Transverse colon (tissue), 4 donors: ENCODE results near the gene GALNT18. TPM values are rescaled to one million over a fixed set of nuclear protein-coding genes. Genes with fewer than 3 reads are reported as not detected.

Experiments used
- DNase-seq: peaks from one replicate; pipeline ENCODE4 v3.0.0-alpha.2; 2019
- H3K27ac ChIP-seq, 4 donors: fragments of 200-600 bp; sonication (generic); 2 replicates each; pipeline ENCODE4 v1.5.1; 2016 to 2018; ENCODE audit warnings: inconsistent platforms in 4 of 4
- H3K27me3 ChIP-seq: fragments of 200-600 bp; sonication (generic); 2 replicates; pipeline ENCODE4 v1.5.1; 2017; ENCODE audit warnings: inconsistent platforms
- H3K36me3 ChIP-seq, 4 donors: fragments of 200-600 bp; sonication (generic); 2 replicates each; pipeline ENCODE4 v1.5.1; 2017 to 2019; ENCODE audit warnings: inconsistent platforms in 4 of 4
- H3K4me1 ChIP-seq, 4 donors: fragments of 200-600 bp; sonication (generic); 2 replicates each; pipeline ENCODE4 v1.5.1; 2017 to 2020; ENCODE audit warnings: inconsistent platforms in 4 of 4
- H3K4me3 ChIP-seq, 4 donors: fragments of 200-600 bp; sonication (generic); 1 replicate in 1 of 4; 2 replicates in 3 of 4; pipeline versions ENCODE4 v1.5.1 to v1.6.1; 2017 to 2019; ENCODE audit warnings: inconsistent platforms in 4 of 4
- H3K9me3 ChIP-seq, 2 donors: fragments of 200-600 bp; sonication (generic); 2 replicates each; pipeline ENCODE4 v1.5.1; 2017 to 2019; ENCODE audit warnings: inconsistent platforms in 2 of 2
- EP300 ChIP-seq: sonication (generic); formaldehyde crosslinking; IDR thresholded peaks from one replicate; pipeline ENCODE4 v1.6.1; 2017; ENCODE audit warnings: antibody characterized with exemption, low read depth
- POLR2A ChIP-seq: fragments of 450-650 bp; IDR thresholded peaks from one replicate; pipeline ENCODE4 v1.6.1; 2016; ENCODE audit warnings: antibody characterized with exemption, mild to moderate bottlenecking, moderate library complexity
- POLR2AphosphoS5 ChIP-seq, 3 donors: sonication (generic); formaldehyde crosslinking; IDR thresholded peaks; one replicate each; pipeline ENCODE4 v1.6.1; 2016; ENCODE audit warnings: antibody characterized with exemption in 3 of 3
- WGBS, 2 donors: methylation state at CpG; one replicate each; pipeline ENCODE4 v1.1.5; 2018; ENCODE audit warnings: low coverage in 1 of 2; 5-methylcytosine and 5-hydroxymethylcytosine counted together
- in situ Hi-C, 4 donors: fragments of 200-750 bp; cut with MboI; loops; one replicate each; pipeline versions ENCODE4 v1.15.0 to v1.15.1; 2017; ENCODE audit warnings: low sequenced_read_pairs in 3 of 4, low pct_ligation_motif_present in 1 of 4, low pct_unique_long_range_greater_than_20kb in 1 of 4
- intact Hi-C: fragments of 100-400 bp; cut with DNase I; formaldehyde crosslinking; loops from one replicate; pipeline ENCODE4 v1.15.1; 2023; ENCODE audit warnings: low total_unique reads
- total RNA-seq, 4 donors: library from RNA; depleted of rRNA; stranded (reverse); fragments of >200 nt; gene quantifications; one replicate each; pipeline ENCODE4 v1.1.0, GENCODE V29; 2016
- TF ChIP-seq, protein P1 (sequence below), 5 experiments: fragments of 200-600 bp in 3 of 5; fragments of 450-650 bp in 2 of 5; sonication (generic) in 3 of 5; IDR thresholded peaks; 1 replicate in 2 of 5; 2 replicates in 3 of 5; pipeline ENCODE4 v1.5.1; 2016 to 2017; ENCODE audit warnings: antibody characterized with exemption in 5 of 5, inconsistent platforms in 3 of 5, mild to moderate bottlenecking in 2 of 5, moderate library complexity in 1 of 5

The GALNT18 gene
- total RNA-seq, 4 donors from 2014 or later: 5.6 to 22.1 (median 8.4) TPM

DNA sequence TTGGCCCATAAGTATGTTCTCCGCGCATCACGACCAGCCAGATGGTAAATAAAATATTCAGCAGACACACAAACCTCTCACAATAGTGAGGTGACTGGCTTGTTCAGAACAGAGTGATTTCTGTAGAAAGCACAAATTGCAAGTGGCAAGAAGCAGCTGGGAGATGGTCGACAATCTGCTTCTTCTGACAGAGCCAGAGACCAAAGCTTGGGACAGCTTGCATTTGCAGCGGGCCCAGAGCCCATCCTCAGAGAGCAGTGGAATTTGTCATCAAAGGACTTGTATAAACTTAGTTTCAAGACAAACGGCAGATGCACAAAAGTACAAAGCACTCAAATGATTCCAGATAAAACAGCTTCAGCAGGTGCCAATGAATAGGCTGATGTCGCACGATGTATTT lies 7.6 kb upstream of the GALNT18 start:
- Histone ChIP-seq H3K9me3 (no peaks in the 10 kb centered on the region), H3K4me3 (no peak overlapping the region), H3K4me1 (no peaks in the 10 kb centered on the region), H3K36me3 (no peaks in the 10 kb centered on the region), H3K27ac (no peak overlapping the region), H3K27me3 (no peaks in the 10 kb centered on the region)
- in situ Hi-C loops: no loop called here
- TF ChIP-seq POLR2AphosphoS5 (IDR thresholded peaks at IDR 0.05) (no peak), POLR2A (no peak), EP300 (no peak)
- TF ChIP-seq, protein P1, sequence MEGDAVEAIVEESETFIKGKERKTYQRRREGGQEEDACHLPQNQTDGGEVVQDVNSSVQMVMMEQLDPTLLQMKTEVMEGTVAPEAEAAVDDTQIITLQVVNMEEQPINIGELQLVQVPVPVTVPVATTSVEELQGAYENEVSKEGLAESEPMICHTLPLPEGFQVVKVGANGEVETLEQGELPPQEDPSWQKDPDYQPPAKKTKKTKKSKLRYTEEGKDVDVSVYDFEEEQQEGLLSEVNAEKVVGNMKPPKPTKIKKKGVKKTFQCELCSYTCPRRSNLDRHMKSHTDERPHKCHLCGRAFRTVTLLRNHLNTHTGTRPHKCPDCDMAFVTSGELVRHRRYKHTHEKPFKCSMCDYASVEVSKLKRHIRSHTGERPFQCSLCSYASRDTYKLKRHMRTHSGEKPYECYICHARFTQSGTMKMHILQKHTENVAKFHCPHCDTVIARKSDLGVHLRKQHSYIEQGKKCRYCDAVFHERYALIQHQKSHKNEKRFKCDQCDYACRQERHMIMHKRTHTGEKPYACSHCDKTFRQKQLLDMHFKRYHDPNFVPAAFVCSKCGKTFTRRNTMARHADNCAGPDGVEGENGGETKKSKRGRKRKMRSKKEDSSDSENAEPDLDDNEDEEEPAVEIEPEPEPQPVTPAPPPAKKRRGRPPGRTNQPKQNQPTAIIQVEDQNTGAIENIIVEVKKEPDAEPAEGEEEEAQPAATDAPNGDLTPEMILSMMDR (IDR thresholded peaks at IDR 0.05): no peak
- no peak for DNase-seq
- 63 to 81% methylated on average over 4 to 8 of the region's 8 CpGs for WGBS, 2 donors
- intact Hi-C loops: loop anchor here (10.0 kb wide), 1 partner anchor 155 kb away; no protein-coding TSS in a partner anchor

GRCh38 chr11:11628651-11629050 lies 6.8 kb upstream of the GALNT18 start:
- no peak overlapping the region for H3K4me3 ChIP-seq
- H3K27me3 ChIP-seq: no peaks in the 10 kb centered on the region
- H3K36me3 ChIP-seq: no peaks in the 10 kb centered on the region
- no peak overlapping the region for H3K27ac ChIP-seq
- no peaks in the 10 kb centered on the region for H3K9me3 ChIP-seq
- in situ Hi-C loops (no loop called here), intact Hi-C loops (loop anchor here (10.0 kb wide), 1 partner anchor 156 kb away; no protein-coding TSS in a partner anchor)
- no peak for DNase-seq
- TF ChIP-seq, protein P1 (IDR thresholded peaks at IDR 0.05): no peak
- TF ChIP-seq EP300: no peak
- TF ChIP-seq POLR2A: no peak
- TF ChIP-seq POLR2AphosphoS5 (IDR thresholded peaks at IDR 0.05): no peak
- no peaks in the 10 kb centered on the region for H3K4me1 ChIP-seq
- 81 to 86% methylated on average over 4 of the region's 4 CpGs for WGBS, 2 donors

- WGBS, 2 donors: 89% methylated on average over 1 of the region's 1 CpG; no CpG with 5 or more reads in 1 of the 2 donors
- Histone ChIP-seq H3K36me3 (no peaks in the 10 kb centered on the region), H3K4me1 (peaks cover 0 to 18% (median 7%) of the 10 kb centered on the region in 4 donors), H3K27me3 (peaks cover under 1% of the 10 kb centered on the region), H3K9me3 (no peaks in the 10 kb centered on the region), H3K27ac (no peak overlapping the region), H3K4me3 (no peak overlapping the region)
- no peak for TF ChIP-seq EP300
- no peak for TF ChIP-seq POLR2A
- TF ChIP-seq, protein P1 (IDR thresholded peaks at IDR 0.05): no peak
- TF ChIP-seq POLR2AphosphoS5 (IDR thresholded peaks at IDR 0.05): no peak
- in situ Hi-C loops: no loop called here
- intact Hi-C loops: loop anchor here (10.0 kb wide), 1 partner anchor 159 kb away; no protein-coding TSS in a partner anchor
- DNase-seq: no peak
These were observed 4.3 kb upstream of the GALNT18 start for GRCh38 chr11:11626128-11626527.

DNA sequence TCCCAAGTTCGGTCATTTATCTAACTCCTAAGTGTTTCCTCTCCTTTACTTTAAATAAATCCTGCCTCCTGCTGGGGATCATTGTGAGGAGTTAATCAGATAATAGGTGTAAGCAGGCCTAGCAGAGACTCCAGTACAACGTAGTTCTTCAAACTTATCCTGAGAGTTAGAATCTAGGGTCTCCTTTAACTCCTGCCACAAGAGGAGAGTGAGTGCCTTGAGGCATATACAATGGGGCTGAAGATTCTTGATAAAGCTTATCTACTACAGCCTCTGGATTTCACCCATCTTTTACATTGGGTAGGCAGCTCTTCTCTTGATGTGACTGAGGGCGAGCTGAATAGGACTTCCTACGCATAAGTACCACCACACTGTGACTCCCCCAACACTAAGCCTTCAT lies 3.1 kb upstream of the GALNT18 start:
- peaks cover 0 to 25% (median 16%) of the 10 kb centered on the region in 4 donors for H3K4me1 ChIP-seq
- H3K27ac ChIP-seq: no peak overlapping the region
- H3K4me3 ChIP-seq: no peak overlapping the region
- H3K9me3 ChIP-seq: no peaks in the 10 kb centered on the region
- TF ChIP-seq POLR2AphosphoS5 (IDR thresholded peaks at IDR 0.05) (no peak), EP300 (no peak), POLR2A (no peak)
- TF ChIP-seq, protein P1 (IDR thresholded peaks at IDR 0.05): no peak
- 88 to 100% methylated on average over 1 to 4 of the region's 4 CpGs for WGBS, 2 donors
- in situ Hi-C loops (no loop called here), intact Hi-C loops (loop anchor here (10.0 kb wide), 1 partner anchor 160 kb away; no protein-coding TSS in a partner anchor)
- no peak for DNase-seq
- no peaks in the 10 kb centered on the region for H3K36me3 ChIP-seq
- peaks cover 12% of the 10 kb centered on the region for H3K27me3 ChIP-seq
